Right lobe of liver (tissue), 4 donors: Measurements from ENCODE around the gene SRC.

Experiments used
- POLR2A ChIP-seq: fragments of 450-650 bp; IDR thresholded peaks from one replicate; pipeline ENCODE4 v1.6.1; 2017; ENCODE audit warnings: antibody characterized with exemption, mild to moderate bottlenecking
- TF ChIP-seq, protein P1 (sequence below), 4 donors: fragments of 200-600 bp in 3 of 4; fragments of 450-650 bp in 1 of 4; IDR thresholded peaks; one replicate each; pipeline versions ENCODE4 v1.5.1 to v1.8.0; 2016 to 2022; ENCODE audit warnings: antibody characterized with exemption in 4 of 4, mild to moderate bottlenecking in 2 of 4
- donor health status: DM: no; HTN: no; CAD: no.
- donor health status: DM: no; HTN: no; CAD: no.
- donor health status: DM: no; HTN: yes; CAD: no.

DNA sequence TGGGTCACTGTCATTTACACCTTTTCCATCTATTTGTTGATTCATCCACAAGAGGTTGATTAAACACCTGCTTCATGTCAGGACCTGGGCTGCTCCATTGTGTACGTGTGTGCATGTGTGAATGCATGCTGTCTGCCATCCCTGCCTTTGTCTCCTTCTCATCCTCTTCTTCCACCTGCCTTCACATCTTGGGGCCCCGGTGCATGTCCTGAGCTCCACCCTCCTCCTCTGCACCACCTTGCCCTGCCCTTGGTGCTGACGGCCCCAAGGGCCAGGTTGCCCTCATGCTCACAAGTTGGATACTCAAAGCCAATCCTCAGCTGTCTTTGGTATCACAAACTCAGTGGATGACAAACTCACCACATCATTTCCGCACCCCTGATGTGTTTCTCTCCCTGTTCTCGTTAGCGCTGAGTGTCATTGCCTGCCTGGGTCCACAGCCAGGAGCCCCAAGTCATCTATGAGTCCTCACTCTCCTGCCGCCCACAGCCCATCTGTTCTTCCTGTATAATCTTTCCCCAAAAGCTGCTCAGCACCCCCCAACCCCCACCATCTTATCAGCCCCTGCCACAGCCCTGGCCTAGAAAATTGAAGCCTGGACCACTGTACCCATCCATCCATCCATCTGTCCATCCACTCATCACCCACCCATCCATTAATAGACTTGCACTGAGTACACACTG is 85.0 kb downstream of the SRC start:
- TF ChIP-seq, protein P1, sequence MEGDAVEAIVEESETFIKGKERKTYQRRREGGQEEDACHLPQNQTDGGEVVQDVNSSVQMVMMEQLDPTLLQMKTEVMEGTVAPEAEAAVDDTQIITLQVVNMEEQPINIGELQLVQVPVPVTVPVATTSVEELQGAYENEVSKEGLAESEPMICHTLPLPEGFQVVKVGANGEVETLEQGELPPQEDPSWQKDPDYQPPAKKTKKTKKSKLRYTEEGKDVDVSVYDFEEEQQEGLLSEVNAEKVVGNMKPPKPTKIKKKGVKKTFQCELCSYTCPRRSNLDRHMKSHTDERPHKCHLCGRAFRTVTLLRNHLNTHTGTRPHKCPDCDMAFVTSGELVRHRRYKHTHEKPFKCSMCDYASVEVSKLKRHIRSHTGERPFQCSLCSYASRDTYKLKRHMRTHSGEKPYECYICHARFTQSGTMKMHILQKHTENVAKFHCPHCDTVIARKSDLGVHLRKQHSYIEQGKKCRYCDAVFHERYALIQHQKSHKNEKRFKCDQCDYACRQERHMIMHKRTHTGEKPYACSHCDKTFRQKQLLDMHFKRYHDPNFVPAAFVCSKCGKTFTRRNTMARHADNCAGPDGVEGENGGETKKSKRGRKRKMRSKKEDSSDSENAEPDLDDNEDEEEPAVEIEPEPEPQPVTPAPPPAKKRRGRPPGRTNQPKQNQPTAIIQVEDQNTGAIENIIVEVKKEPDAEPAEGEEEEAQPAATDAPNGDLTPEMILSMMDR (IDR thresholded peaks at IDR 0.05): no peak
- TF ChIP-seq POLR2A: no peak
